Measurements from ENCODE around the gene KCNA10. TPM values are rescaled to one million over a fixed set of nuclear protein-coding genes. Genes with fewer than 3 reads are reported as not detected.

KCNA10 gene
- total RNA-seq = not detected in 2 replicates

GRCh38 chr1:110519125-110519810 is at the start of gene KCNA10:
Gene KCNA10 (minus strand): TSS chr1:110519175. CDS start chr1:110518787, 388 bp downstream.
- intact Hi-C loops (cut with micrococcal nuclease) = no loop called here

DNA sequence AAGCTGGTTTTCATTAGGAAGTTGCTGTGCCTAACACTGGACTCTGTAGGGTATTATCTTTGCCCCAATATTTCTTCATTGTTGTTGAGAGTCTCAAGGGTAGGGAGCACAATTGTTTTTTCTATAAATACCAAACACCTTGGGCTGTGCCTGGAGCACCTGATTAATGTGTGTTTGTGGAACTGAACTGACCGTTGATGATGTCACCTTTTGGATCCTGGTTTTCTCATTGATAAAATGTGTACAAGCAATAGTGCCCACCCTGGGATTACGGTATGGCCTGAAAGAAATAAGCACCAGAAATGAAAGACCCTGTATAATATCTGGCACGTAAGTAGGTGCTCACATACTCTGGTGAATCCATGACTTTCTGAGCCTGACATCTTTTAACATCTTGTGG is 47.9 kb upstream of the KCNA10 start:
- intact Hi-C loops (cut with micrococcal nuclease) = no loop called here

DNA sequence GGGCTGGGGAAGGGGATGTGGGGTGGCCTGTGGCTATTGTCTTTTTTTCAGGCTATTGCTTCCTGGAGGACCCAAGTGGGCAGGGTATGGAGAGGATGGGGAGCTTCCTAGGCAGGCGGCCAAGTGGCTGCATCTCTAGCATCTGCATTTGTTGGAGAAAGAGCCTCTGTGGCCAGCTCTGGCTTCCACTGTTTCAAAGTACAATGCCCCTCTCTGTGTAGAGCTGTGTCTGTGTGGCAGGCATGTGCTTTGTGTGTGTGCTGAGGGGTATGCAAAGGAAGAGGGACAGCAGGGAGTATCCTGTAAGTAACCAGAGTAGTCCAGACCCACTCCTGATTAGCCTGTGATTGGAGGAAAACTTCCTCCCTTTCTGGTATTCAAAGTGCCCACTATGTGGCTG is 46.6 kb upstream of the KCNA10 start:
- intact Hi-C loops (cut with micrococcal nuclease) = no loop called here

DNA sequence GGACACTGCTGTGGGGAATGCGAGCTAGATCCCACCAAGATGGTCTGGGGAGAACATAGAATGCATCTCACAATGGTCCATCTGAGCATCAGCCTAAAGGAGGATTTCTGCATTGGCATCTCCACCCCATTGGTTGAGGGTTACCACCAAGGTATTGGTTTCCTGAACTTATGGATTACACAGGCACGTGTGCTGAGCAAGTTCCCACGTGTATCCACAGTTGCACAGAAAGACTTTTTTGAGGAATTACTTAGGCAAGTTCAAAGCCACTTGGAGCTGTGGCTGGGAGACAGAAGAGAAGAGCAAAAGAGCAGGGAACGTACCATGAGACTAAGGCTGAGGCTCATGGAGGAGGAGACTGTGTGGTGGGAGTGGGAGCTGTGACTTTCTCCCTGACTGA is 44.1 kb upstream of the KCNA10 start:
- intact Hi-C loops (cut with micrococcal nuclease) = no loop called here

DNA sequence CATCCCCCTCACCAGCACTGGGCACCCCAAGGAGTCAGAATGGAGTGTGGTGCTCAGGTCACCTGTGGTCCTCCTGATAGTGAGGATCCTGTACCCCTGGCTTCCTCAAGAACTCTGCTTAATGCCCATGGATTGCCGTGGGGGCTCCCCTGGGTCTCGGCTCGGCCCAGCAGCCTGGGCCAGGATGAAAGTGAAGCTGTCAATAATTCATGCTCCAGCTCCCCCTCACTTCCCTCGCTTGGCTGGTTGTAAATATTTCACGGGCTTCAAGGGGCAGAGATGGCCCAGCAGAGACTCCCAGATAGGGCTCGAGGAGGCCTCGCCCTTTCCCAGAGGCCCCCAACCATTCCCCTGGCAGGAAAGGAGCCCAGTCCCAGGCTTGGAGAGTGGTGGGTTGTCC is 42.6 kb upstream of the KCNA10 start:
- intact Hi-C loops (cut with micrococcal nuclease) = no loop called here

GRCh38 chr1:110559157-110559556 is 40.2 kb upstream of the KCNA10 start:
- intact Hi-C loops (cut with micrococcal nuclease) = no loop called here

- intact Hi-C loops (cut with micrococcal nuclease) = no loop called here
Observed at GRCh38 chr1:110557481-110557880, 38.5 kb upstream of the KCNA10 start.

GRCh38 chr1:110556471-110556807 is 37.5 kb upstream of the KCNA10 start:
- intact Hi-C loops (cut with micrococcal nuclease) = no loop called here

DNA sequence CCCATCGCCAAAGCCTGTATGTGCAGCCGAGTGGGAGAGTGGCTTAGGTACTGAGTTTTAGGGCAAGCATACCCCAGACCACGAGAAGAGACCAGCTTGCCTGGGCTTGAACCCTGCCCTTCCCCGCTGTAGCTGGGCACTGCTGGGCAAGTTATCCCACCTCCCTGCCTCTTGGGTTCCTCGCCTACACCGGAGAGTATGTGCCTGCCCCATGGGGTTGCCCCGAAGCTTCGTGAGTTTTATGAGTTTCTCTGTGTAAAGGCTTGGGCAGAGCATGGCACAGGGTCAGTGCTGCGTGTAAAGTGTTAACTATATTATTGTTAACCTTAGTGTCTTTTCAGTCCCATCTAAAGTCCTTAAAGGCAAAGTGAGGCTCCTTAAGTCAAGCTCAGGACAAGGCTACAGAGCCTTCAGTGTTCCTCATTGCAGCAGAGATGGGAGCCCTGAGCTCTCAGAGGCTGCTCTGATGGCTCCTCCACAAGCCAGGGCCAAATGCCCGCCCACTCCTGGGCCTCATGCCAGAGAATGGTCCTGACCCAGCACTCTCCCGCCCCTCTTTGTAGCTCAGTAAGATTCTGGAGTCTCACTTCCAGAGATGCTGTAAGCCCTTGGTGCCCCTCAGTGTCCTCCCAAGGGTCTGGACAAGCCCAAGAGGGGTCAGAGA is 37.0 kb upstream of the KCNA10 start:
- intact Hi-C loops (cut with micrococcal nuclease) = loop anchor here (1.0 kb wide), 4 partner anchors 59 to 436 kb away; no protein-coding TSS in a partner anchor

- intact Hi-C loops (cut with micrococcal nuclease) = loop anchor here (1.0 kb wide), 4 partner anchors 60 to 437 kb away; no protein-coding TSS in a partner anchor
Observed at GRCh38 chr1:110554871-110555801, 36.2 kb upstream of the KCNA10 start.

GRCh38 chr1:110551278-110551809 is 32.4 kb upstream of the KCNA10 start:
- intact Hi-C loops (cut with micrococcal nuclease) = no loop called here

- intact Hi-C loops (cut with micrococcal nuclease) = no loop called here
Observed at GRCh38 chr1:110549831-110550230, 30.9 kb upstream of the KCNA10 start.

- intact Hi-C loops (cut with micrococcal nuclease) = no loop called here
Observed at GRCh38 chr1:110548381-110548780, 29.4 kb upstream of the KCNA10 start.

- intact Hi-C loops (cut with micrococcal nuclease) = no loop called here
Observed at GRCh38 chr1:110547017-110547416, 28.0 kb upstream of the KCNA10 start.

DNA sequence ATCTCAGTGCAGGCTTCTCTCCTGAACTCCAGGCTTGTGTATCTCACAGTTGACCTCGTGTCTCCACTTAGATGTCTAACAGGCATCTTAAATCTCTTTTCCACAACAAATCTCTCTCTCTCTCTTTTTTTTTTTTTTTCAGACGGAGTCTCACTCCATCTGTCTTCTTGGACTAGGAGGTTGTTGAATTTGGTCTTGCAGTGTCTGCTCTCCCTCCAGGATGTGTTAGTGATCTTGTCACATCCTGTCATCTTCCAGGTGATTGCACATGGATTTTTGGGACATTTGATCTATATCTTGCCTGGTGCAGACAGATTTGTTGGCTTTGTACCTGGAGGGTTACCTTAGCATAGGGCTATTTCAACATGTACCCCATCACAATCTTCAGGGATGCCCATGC is 26.5 kb upstream of the KCNA10 start:
- intact Hi-C loops (cut with micrococcal nuclease) = no loop called here

- intact Hi-C loops (cut with micrococcal nuclease) = no loop called here
Observed at GRCh38 chr1:110544753-110545152, 25.8 kb upstream of the KCNA10 start.

- intact Hi-C loops (cut with micrococcal nuclease) = no loop called here
Observed at GRCh38 chr1:110542725-110543124, 23.8 kb upstream of the KCNA10 start.

DNA sequence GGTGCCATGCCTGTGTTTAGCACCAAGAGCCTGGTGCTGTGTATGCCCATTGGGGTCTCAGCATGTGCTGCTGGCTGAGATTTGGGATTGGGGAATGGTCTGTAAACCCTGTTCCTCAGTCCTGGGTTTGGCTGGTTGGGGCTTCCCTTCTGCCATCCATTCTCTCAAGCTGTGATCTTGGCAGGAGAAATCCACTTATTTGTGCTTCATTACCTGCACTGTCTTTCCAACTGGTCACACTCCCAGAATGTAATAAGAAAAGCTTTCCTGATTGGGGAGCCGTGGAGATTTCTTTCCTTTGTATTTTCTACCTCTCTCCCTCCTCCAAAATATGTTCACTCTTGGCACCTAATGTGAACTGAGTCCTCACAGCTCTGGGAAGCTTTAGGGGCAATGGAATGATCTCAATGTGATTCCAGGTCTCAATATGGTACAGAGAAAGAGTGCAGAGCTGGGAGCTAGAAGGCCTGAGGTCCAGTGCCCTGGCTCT is 23.0 kb upstream of the KCNA10 start:
- intact Hi-C loops (cut with micrococcal nuclease) = no loop called here

- intact Hi-C loops (cut with micrococcal nuclease) = no loop called here
Observed at GRCh38 chr1:110540891-110541685, 22.1 kb upstream of the KCNA10 start.

DNA sequence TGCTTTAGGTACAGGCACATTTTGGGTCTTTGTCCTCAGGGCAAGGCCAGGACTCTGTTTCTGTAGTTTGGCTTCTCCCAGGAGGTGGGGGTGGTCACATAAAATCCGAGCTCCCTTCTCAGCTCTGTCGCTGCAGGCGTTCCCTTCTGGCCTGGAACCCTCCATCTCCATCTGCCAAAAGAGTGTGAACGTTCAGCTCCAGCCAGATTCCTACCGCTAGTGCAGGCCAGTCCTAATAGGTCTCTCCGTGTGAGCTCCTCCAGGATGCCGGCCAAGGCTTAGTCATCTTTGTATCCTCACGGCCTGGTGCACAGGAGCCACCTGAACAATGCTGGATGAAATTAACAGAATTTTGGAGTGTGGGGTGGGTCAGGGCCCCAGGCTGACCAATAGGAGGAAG is 19.9 kb upstream of the KCNA10 start:
- intact Hi-C loops (cut with micrococcal nuclease) = no loop called here

DNA sequence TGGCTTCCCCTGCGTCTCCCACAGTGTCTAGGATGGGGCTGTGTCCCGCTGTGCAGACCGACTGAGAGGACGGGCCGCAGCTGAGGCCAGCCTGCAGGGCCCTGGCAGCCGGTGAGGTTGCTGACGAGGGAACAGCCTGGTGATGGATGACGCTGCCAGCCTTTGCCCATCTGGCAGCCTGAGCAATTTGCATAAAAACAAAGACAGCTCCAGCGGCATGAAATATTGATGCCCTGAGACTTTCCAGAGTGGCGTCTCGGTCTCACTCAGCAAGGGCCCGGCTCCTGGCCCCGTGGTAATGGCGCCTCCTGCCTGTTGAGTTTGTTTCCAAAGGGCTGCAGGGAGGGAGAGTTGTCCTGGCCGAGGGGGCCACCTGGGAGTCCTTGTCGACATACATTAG is 19.1 kb upstream of the KCNA10 start:
- intact Hi-C loops (cut with micrococcal nuclease) = no loop called here

All from T-helper 1 cell treated with Interleukin-12 subunit alpha and Interleukin-12 subunit beta and Interleukin-4 antibody, amounts not matched to agents 30 ng/mL and 1 ng/mL, for 36 hours (primary cell).